GM18868 (cell line): ENCODE data around the gene CRTAC1.

ENCODE experiments used
- ATAC-seq: cut with Tn5 transposase; IDR thresholded peaks from one replicate; pipeline ENCODE4 v1.9.1; 2021; ENCODE audit warnings: mild to moderate bottlenecking, moderate library complexity; ENCODE audit not compliant: unreplicated experiment

CRTAC1 gene

GRCh38 chr10:97925308-97925938, 105.0 kb downstream of the CRTAC1 start:
- no peak for ATAC-seq

- ATAC-seq, result no peak
These were observed 105.7 kb downstream of the CRTAC1 start for GRCh38 chr10:97924678-97925077.

- no peak for ATAC-seq
These were observed 106.9 kb downstream of the CRTAC1 start for GRCh38 chr10:97923476-97923875.

GRCh38 chr10:97923057-97923456, 107.4 kb downstream of the CRTAC1 start:
- no peak for ATAC-seq

GRCh38 chr10:97922022-97922758, 108.2 kb downstream of the CRTAC1 start:
- ATAC-seq, result no peak

- ATAC-seq, result no peak
These were observed 108.8 kb downstream of the CRTAC1 start for GRCh38 chr10:97921581-97922021.

GRCh38 chr10:97920865-97921264, 109.6 kb downstream of the CRTAC1 start:
- no peak for ATAC-seq

GRCh38 chr10:97919012-97919411, 111.4 kb downstream of the CRTAC1 start:
- no peak for ATAC-seq

- ATAC-seq, result no peak
These were observed 113.8 kb downstream of the CRTAC1 start for GRCh38 chr10:97916586-97916985.

- no peak for ATAC-seq
These were observed 114.9 kb downstream of the CRTAC1 start for GRCh38 chr10:97915346-97916131.

GRCh38 chr10:97914837-97915211, 115.6 kb downstream of the CRTAC1 start:
- ATAC-seq, result peak; percentile 82

GRCh38 chr10:97914171-97914836, 116.1 kb downstream of the CRTAC1 start:
- ATAC-seq, result no peak

- no peak for ATAC-seq
These were observed 116.8 kb downstream of the CRTAC1 start for GRCh38 chr10:97913614-97914013.

GRCh38 chr10:97913193-97913592, 117.2 kb downstream of the CRTAC1 start:
- ATAC-seq, result no peak

- ATAC-seq, result no peak
These were observed 119.2 kb downstream of the CRTAC1 start for GRCh38 chr10:97911217-97911616.

GRCh38 chr10:97910661-97911060, 119.8 kb downstream of the CRTAC1 start:
- no peak for ATAC-seq

- no peak for ATAC-seq
These were observed 122.6 kb downstream of the CRTAC1 start for GRCh38 chr10:97907830-97908229.

- ATAC-seq, result no peak
These were observed 123.2 kb downstream of the CRTAC1 start for GRCh38 chr10:97907211-97907610.

GRCh38 chr10:97905276-97905675, 125.1 kb downstream of the CRTAC1 start:
- ATAC-seq, result no peak

- no peak for ATAC-seq
These were observed 125.8 kb downstream of the CRTAC1 start for GRCh38 chr10:97904576-97904975.

GRCh38 chr10:97904018-97904381, 126.4 kb downstream of the CRTAC1 start:
- no peak for ATAC-seq
